Calu3 (cell line): ENCODE data around the gene VWA3A. TPM values are rescaled to one million over a fixed set of nuclear protein-coding genes. Genes with fewer than 3 reads are reported as not detected.

Experiments used
- BruUV-seq: library from RNA; stranded (reverse); fragments of 400-500 nt; replicated peaks from 2 replicates; lab custom pipeline; 2021; lab: Mats Ljungman, UMichigan
- CTCF ChIA-PET: fragments of 300-600 bp; sonication (Branson Sonifier 250); formaldehyde crosslinking; loops from one replicate; lab custom pipeline; 2022; ENCODE audit warnings: antibody characterized with exemption; lab: Charles Lee
- DNase-seq: peaks from one replicate; pipeline ENCODE4 v3.0.0; 2022
- H3K27ac Mint-ChIP-seq: one replicate; pipeline ENCODE4 v1.8.0; 2022; ENCODE audit warnings: mixed read lengths; ENCODE audit not compliant: unreplicated experiment
- H3K27me3 Mint-ChIP-seq: one replicate; pipeline ENCODE4 v1.8.0; 2022; ENCODE audit warnings: mixed read lengths; ENCODE audit not compliant: unreplicated experiment
- H3K36me3 Mint-ChIP-seq: one replicate; pipeline ENCODE4 v1.8.0; 2022; ENCODE audit warnings: mild to moderate bottlenecking, moderate library complexity, mixed read lengths; ENCODE audit not compliant: insufficient read depth, unreplicated experiment
- H3K4me1 Mint-ChIP-seq: one replicate; pipeline ENCODE4 v1.8.0; 2022; ENCODE audit warnings: mild to moderate bottlenecking, low read depth, mixed read lengths; ENCODE audit not compliant: unreplicated experiment
- H3K4me3 Mint-ChIP-seq: one replicate; pipeline ENCODE4 v1.8.0; 2022; ENCODE audit warnings: mild to moderate bottlenecking, low read depth, moderate library complexity, mixed read lengths; ENCODE audit not compliant: unreplicated experiment
- H3K9me3 Mint-ChIP-seq: one replicate; pipeline ENCODE4 v1.8.0; 2022; ENCODE audit warnings: low read depth, mixed read lengths; ENCODE audit not compliant: unreplicated experiment
- CTCF ChIP-seq: fragments of 200-600 bp; IDR thresholded peaks from one replicate; pipeline ENCODE4 v1.8.0; 2022; ENCODE audit warnings: antibody characterized with exemption; ENCODE audit not compliant: unreplicated experiment
- intact Hi-C: fragments of 100-400 bp; cut with micrococcal nuclease; formaldehyde crosslinking; loops from one replicate; pipeline ENCODE4 v1.10.0; 2022; ENCODE audit not compliant: unreplicated experiment
- total RNA-seq: library from RNA; stranded (reverse); gene quantifications from 2 replicates; pipeline ENCODE4 v1.2.3, GENCODE V29; 2022

VWA3A gene
- total RNA-seq, 1 experiment from 2014 or later: 0.33 TPM

GRCh38 chr16:22089910-22090309 lies 2.4 kb upstream of the VWA3A start:
- CTCF ChIA-PET: interaction anchor here (1.0 to 2.5 kb wide), 2 partner anchors 9 to 12 kb away, joined by 6 read pairs; no protein-coding TSS in a partner anchor
- peaks cover 5% of the 10 kb centered on the region for H3K36me3 Mint-ChIP-seq
- peaks cover 10% of the 10 kb centered on the region for H3K4me1 Mint-ChIP-seq
- H3K27ac Mint-ChIP-seq: no peak overlapping the region
- DNase-seq: no peak
- TF ChIP-seq CTCF: no peak
- intact Hi-C loops: no loop called here
- no peak overlapping the region for H3K4me3 Mint-ChIP-seq
- peaks cover 2% of the 10 kb centered on the region for H3K9me3 Mint-ChIP-seq
- peaks cover 5% of the 10 kb centered on the region for H3K27me3 Mint-ChIP-seq
- BruUV-seq: no TSS peak

- H3K4me1 Mint-ChIP-seq: peaks cover 10% of the 10 kb centered on the region
- DNase-seq: no peak
- TF ChIP-seq CTCF: no peak
- H3K27me3 Mint-ChIP-seq: peaks cover 16% of the 10 kb centered on the region
- H3K27ac Mint-ChIP-seq: no peak overlapping the region
- peaks cover 2% of the 10 kb centered on the region for H3K9me3 Mint-ChIP-seq
- H3K36me3 Mint-ChIP-seq: peaks cover 5% of the 10 kb centered on the region
- CTCF ChIA-PET: interaction anchor here (0.5 to 1.2 kb wide), 3 partner anchors 97 to 1405 kb away, joined by 3 to 6 read pairs (median 4); no protein-coding TSS in a partner anchor
- BruUV-seq: TSS peak; percentile 18
- intact Hi-C loops: no loop called here
- no peak overlapping the region for H3K4me3 Mint-ChIP-seq
Observed at GRCh38 chr16:22091721-22092120, 620 bp upstream of the VWA3A start.

GRCh38 chr16:22093331-22093730 lies 990 bp downstream of the VWA3A start:
- CTCF ChIA-PET: no interaction called here
- TF ChIP-seq CTCF: no peak

GRCh38 chr16:22093996-22094395 lies 1.7 kb downstream of the VWA3A start:
- no peak for DNase-seq
- CTCF ChIA-PET: no interaction called here
- no TSS peak for BruUV-seq
- Mint-ChIP-seq H3K9me3 (peaks cover 2% of the 10 kb centered on the region), H3K4me1 (peaks cover 10% of the 10 kb centered on the region), H3K27ac (no peak overlapping the region), H3K27me3 (peaks cover 16% of the 10 kb centered on the region), H3K36me3 (peaks cover 5% of the 10 kb centered on the region), H3K4me3 (no peak overlapping the region)
- intact Hi-C loops: no loop called here
- TF ChIP-seq CTCF: no peak

More at GRCh38 chr16:22093331-22093730, 990 bp downstream of the VWA3A start:
- Mint-ChIP-seq H3K36me3 (peaks cover 5% of the 10 kb centered on the region), H3K9me3 (peaks cover 2% of the 10 kb centered on the region), H3K4me3 (no peak overlapping the region), H3K4me1 (peaks cover 10% of the 10 kb centered on the region), H3K27me3 (peaks cover 16% of the 10 kb centered on the region), H3K27ac (no peak overlapping the region)
- BruUV-seq: no TSS peak
- intact Hi-C loops: no loop called here
- DNase-seq: no peak
